Upper lobe of left lung (tissue), 6 donors: ENCODE measurements around the gene CDKN2AIP. TPM values are rescaled to one million over a fixed set of nuclear protein-coding genes. Genes with fewer than 3 reads are reported as not detected.

Source experiments
- ATAC-seq, 2 donors: fragments of 200-7000 bp; cut with Tn5 transposase; one replicate each; pipeline ENCODE4 v1.9.1; 2022; ENCODE audit warnings: mild to moderate bottlenecking in 2 of 2, moderate library complexity in 2 of 2; ENCODE audit not compliant: low FRiP score in 2 of 2
- DNase-seq, 2 donors: peaks; one replicate each; pipeline ENCODE4 v3.0.0-alpha.2; 2019 to 2020
- H3K27ac ChIP-seq, 4 donors: fragments of 200-600 bp; sonication (generic); one replicate each; pipeline ENCODE4 v1.5.1; 2016 to 2019
- H3K27me3 ChIP-seq, 4 donors: fragments of 200-600 bp; sonication (generic); one replicate each; pipeline ENCODE4 v1.5.1; 2017 to 2019
- H3K36me3 ChIP-seq, 4 donors: fragments of 200-600 bp; sonication (generic); one replicate each; pipeline ENCODE4 v1.5.1; 2016 to 2019
- H3K4me1 ChIP-seq, 4 donors: fragments of 200-600 bp; sonication (generic); one replicate each; pipeline ENCODE4 v1.5.1; 2018 to 2019
- H3K4me3 ChIP-seq, 4 donors: fragments of 200-600 bp; sonication (generic); one replicate each; pipeline ENCODE4 v1.5.1; 2017 to 2019; ENCODE audit warnings: mild to moderate bottlenecking in 2 of 4, moderate library complexity in 1 of 4
- H3K9me3 ChIP-seq, 4 donors: fragments of 200-600 bp; sonication (generic); one replicate each; pipeline ENCODE4 v1.5.1; 2018 to 2019
- CTCF ChIP-seq, 6 experiments: fragments of 450-650 bp in 4 of 6; fragments of 200-600 bp in 2 of 6; sonication (generic) in 2 of 6; IDR thresholded peaks; one replicate each; pipeline ENCODE4 v1.5.1; 2016 to 2019; ENCODE audit warnings: antibody characterized with exemption in 6 of 6
- EP300 ChIP-seq, 4 donors: sonication (generic); formaldehyde crosslinking; IDR thresholded peaks; one replicate each; pipeline ENCODE4 v1.5.1; 2017; ENCODE audit warnings: antibody characterized with exemption in 4 of 4, control low read depth in 2 of 4
- POLR2A ChIP-seq, 4 donors: fragments of 450-650 bp; IDR thresholded peaks; one replicate each; pipeline ENCODE4 v1.5.1; 2016 to 2017; ENCODE audit warnings: antibody characterized with exemption in 4 of 4, mild to moderate bottlenecking in 2 of 4
- POLR2AphosphoS5 ChIP-seq, 2 donors: sonication (generic); formaldehyde crosslinking; IDR thresholded peaks; one replicate each; pipeline ENCODE4 v1.5.1; 2017; ENCODE audit warnings: antibody characterized with exemption in 2 of 2
- WGBS, 2 donors: methylation state at CpG; one replicate each; pipeline ENCODE4 v1.1.5; 2017 to 2018; 5-methylcytosine and 5-hydroxymethylcytosine counted together
- total RNA-seq, 6 donors: library from RNA; depleted of rRNA in 4 of 6; stranded (reverse); fragments of >200 nt in 4 of 6; gene quantifications; one replicate each; pipeline versions ENCODE4 v1.1.0 to v1.2.1, GENCODE V29; 2016 to 2021
- donor health status: DM: no; HTN: no; CAD: no; lungs with moderate emphysema.
- donor health status: DM: no; HTN: yes; CAD: no; lungs with severe emphysema.

The CDKN2AIP gene
- total RNA-seq, 6 donors from 2014 or later: 7.8 to 25.7 (median 15.6) TPM

GRCh38 chr4:183435803-183436202, 8.6 kb upstream of the CDKN2AIP start:
- Histone ChIP-seq H3K4me1 (peaks cover 0 to 5% (median 4%) of the 10 kb centered on the region in 4 donors), H3K27ac (no peak overlapping the region), H3K36me3 (no peaks in the 10 kb centered on the region), H3K27me3 (no peaks in the 10 kb centered on the region), H3K4me3 (no peak overlapping the region), H3K9me3 (no peaks in the 10 kb centered on the region)
- TF ChIP-seq CTCF (IDR thresholded peaks at IDR 0.05) (no peak), EP300 (IDR thresholded peaks at IDR 0.05) (no peak), POLR2AphosphoS5 (IDR thresholded peaks at IDR 0.05) (no peak), POLR2A (IDR thresholded peaks at IDR 0.05) (no peak)
- no peak for ATAC-seq
- no peak for DNase-seq
- 77 to 84% methylated on average over 5 of the region's 5 CpGs for WGBS, 2 donors

- Histone ChIP-seq H3K4me3 (no peak overlapping the region), H3K27me3 (no peaks in the 10 kb centered on the region), H3K9me3 (no peaks in the 10 kb centered on the region), H3K27ac (no peak overlapping the region), H3K4me1 (peaks cover 0 to under 1% (median 0%) of the 10 kb centered on the region in 4 donors), H3K36me3 (no peaks in the 10 kb centered on the region)
- ATAC-seq: no peak
- TF ChIP-seq CTCF (IDR thresholded peaks at IDR 0.05) (no peak), POLR2A (IDR thresholded peaks at IDR 0.05) (no peak), EP300 (IDR thresholded peaks at IDR 0.05) (no peak), POLR2AphosphoS5 (IDR thresholded peaks at IDR 0.05) (no peak)
- 76 to 79% methylated on average over 5 to 6 of the region's 6 CpGs for WGBS, 2 donors
- DNase-seq: no peak
Observed at GRCh38 chr4:183436417-183436816, 8.0 kb upstream of the CDKN2AIP start.

DNA sequence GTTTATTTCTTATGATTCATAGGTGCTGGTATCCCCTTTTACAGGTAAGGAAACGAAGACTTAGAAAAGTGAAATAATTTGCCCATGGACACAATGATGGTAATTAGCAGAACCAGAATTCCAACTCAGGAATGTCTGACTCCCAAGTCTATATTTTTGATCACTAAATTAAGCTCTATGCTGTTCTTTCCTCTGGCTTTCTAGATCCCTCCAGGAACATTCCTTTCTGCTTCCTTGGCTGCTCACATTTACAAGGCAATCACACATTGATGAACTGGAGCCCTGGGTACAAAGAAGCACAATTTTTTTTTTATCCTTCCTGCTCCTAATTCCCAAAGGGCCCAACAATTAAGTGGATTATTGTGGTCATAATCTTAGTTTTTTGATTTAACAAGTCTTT, 7.0 kb upstream of the CDKN2AIP start:
- WGBS, 2 donors: 85 to 96% methylated on average over 1 of the region's 1 CpG
- Histone ChIP-seq H3K4me3 (no peak overlapping the region), H3K36me3 (no peaks in the 10 kb centered on the region), H3K4me1 (no peaks in the 10 kb centered on the region), H3K9me3 (no peaks in the 10 kb centered on the region), H3K27me3 (no peaks in the 10 kb centered on the region), H3K27ac (no peak overlapping the region)
- DNase-seq (no peak), ATAC-seq (no peak)
- TF ChIP-seq EP300 (IDR thresholded peaks at IDR 0.05) (no peak), CTCF (IDR thresholded peaks at IDR 0.05) (no peak), POLR2AphosphoS5 (IDR thresholded peaks at IDR 0.05) (no peak), POLR2A (IDR thresholded peaks at IDR 0.05) (no peak)

GRCh38 chr4:183438458-183439113, 5.8 kb upstream of the CDKN2AIP start:
- peaks cover 0 to 10% (median 6%) of the 10 kb centered on the region in 4 donors for H3K4me1 ChIP-seq
- TF ChIP-seq POLR2AphosphoS5 (IDR thresholded peaks at IDR 0.05) (no peak), CTCF (IDR thresholded peaks at IDR 0.05) (no peak), EP300 (IDR thresholded peaks at IDR 0.05) (no peak), POLR2A (IDR thresholded peaks at IDR 0.05) (no peak)
- DNase-seq (peak in 1 of 2 donors; percentile 28), ATAC-seq (peak in 1 of 2 donors; percentile 86)
- H3K27ac ChIP-seq: peak overlapping the region in 2 of 4 donors; percentile 1 to 20
- no peaks in the 10 kb centered on the region for H3K36me3 ChIP-seq
- no peak overlapping the region for H3K4me3 ChIP-seq
- no peaks in the 10 kb centered on the region for H3K27me3 ChIP-seq
- WGBS, 2 donors: 63 to 75% methylated on average over 7 of the region's 7 CpGs
- no peaks in the 10 kb centered on the region for H3K9me3 ChIP-seq

DNA sequence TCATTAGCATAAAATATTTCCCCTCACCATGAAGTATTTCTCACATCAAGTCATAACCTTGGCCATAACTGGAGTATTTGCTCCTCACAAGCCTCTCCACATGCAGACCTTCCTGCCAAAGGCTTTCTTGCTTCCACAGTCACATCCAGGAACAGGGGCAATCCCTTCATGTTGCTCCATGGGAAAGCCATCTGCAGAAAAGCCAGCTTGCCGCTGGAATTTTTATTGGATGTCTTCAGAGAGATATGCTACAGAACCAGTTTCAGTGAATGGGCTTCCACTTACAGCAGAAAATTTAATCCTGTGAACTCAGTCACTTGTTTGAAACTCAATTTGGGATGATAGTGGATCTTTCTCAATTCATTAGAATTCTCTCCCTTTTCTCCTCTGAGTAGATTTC, 3.2 kb upstream of the CDKN2AIP start:
- DNase-seq: no peak
- peaks cover 9 to 23% (median 14%) of the 10 kb centered on the region in 4 donors for H3K4me1 ChIP-seq
- 58 to 83% methylated on average over 1 of the region's 1 CpG for WGBS, 2 donors
- H3K4me3 ChIP-seq: no peak overlapping the region
- ATAC-seq: no peak
- no peak overlapping the region for H3K27ac ChIP-seq
- no peaks in the 10 kb centered on the region for H3K27me3 ChIP-seq
- H3K9me3 ChIP-seq: no peaks in the 10 kb centered on the region
- TF ChIP-seq POLR2AphosphoS5 (IDR thresholded peaks at IDR 0.05) (no peak), EP300 (IDR thresholded peaks at IDR 0.05) (no peak), POLR2A (IDR thresholded peaks at IDR 0.05) (no peak), CTCF (IDR thresholded peaks at IDR 0.05) (no peak)
- H3K36me3 ChIP-seq: peaks cover 2 to 4% (median 4%) of the 10 kb centered on the region in 4 donors
